GM12892 (cell line): ENCODE results near the gene RSPRY1.

ENCODE experiments used
- POLR2A ChIP-seq: IDR thresholded peaks from 2 replicates; pipeline ENCODE4 v1.6.1; 2011; ENCODE audit warnings: low read depth, low read length, control low read depth
- POLR2AphosphoS5 ChIP-seq: IDR thresholded peaks from 2 replicates; pipeline ENCODE4 v1.6.1; 2011; ENCODE audit warnings: low read depth, low read length, control low read depth

GRCh38 chr16:57258910-57259475 lies 72.9 kb downstream of the RSPRY1 start:
- TF ChIP-seq POLR2A (no peak), POLR2AphosphoS5 (no peak)
